Breast epithelium (tissue), 4 donors: ENCODE measurements around the gene CHURC1. TPM values are rescaled to one million over a fixed set of nuclear protein-coding genes. Genes with fewer than 3 reads are reported as not detected.

ENCODE experiments used
- DNase-seq, 2 donors: peaks; one replicate each; pipeline ENCODE4 v3.0.0-alpha.2; 2019; ENCODE audit warnings: low spot score in 2 of 2
- H3K27ac ChIP-seq, 2 donors: fragments of 200-600 bp; sonication (generic) in 1 of 2; one replicate each; pipeline ENCODE4 v1.5.1; 2016 to 2019; ENCODE audit warnings: mild to moderate bottlenecking in 1 of 2
- H3K27me3 ChIP-seq, 2 donors: fragments of 200-600 bp; sonication (generic) in 1 of 2; one replicate each; pipeline versions ENCODE4 v1.5.1 to v1.6.0; 2017 to 2019; ENCODE audit warnings: control low read depth in 1 of 2, mild to moderate bottlenecking in 1 of 2
- H3K36me3 ChIP-seq: fragments of 200-600 bp; one replicate; pipeline ENCODE4 v1.5.1; 2019
- H3K4me1 ChIP-seq, 2 donors: fragments of 200-600 bp; sonication (generic); one replicate each; pipeline ENCODE4 v1.5.1; 2016 to 2019; ENCODE audit warnings: control low read depth in 1 of 2
- H3K4me3 ChIP-seq, 3 donors: fragments of 200-600 bp; sonication (generic); 1 replicate in 2 of 3; 2 replicates in 1 of 3; pipeline ENCODE4 v1.5.1; 2016 to 2019; ENCODE audit warnings: mild to moderate bottlenecking in 3 of 3, moderate library complexity in 2 of 3
- H3K9me3 ChIP-seq, 2 donors: fragments of 200-600 bp; sonication (generic) in 1 of 2; one replicate each; pipeline ENCODE4 v1.5.1; 2016 to 2019; ENCODE audit warnings: control low read depth in 1 of 2
- CTCF ChIP-seq, 3 donors: fragments of 450-650 bp; IDR thresholded peaks; one replicate each; pipeline ENCODE4 v1.5.1; 2016 to 2017; ENCODE audit warnings: antibody characterized with exemption in 3 of 3, mild to moderate bottlenecking in 3 of 3, moderate library complexity in 3 of 3
- POLR2A ChIP-seq: fragments of 450-650 bp; IDR thresholded peaks from one replicate; pipeline ENCODE4 v1.6.1; 2016; ENCODE audit warnings: antibody characterized with exemption, mild to moderate bottlenecking, moderate library complexity
- POLR2AphosphoS5 ChIP-seq, 3 donors: sonication (generic); formaldehyde crosslinking; IDR thresholded peaks; one replicate each; pipeline ENCODE4 v1.6.1; 2017; ENCODE audit warnings: antibody characterized with exemption in 3 of 3
- intact Hi-C: fragments of 100-400 bp; cut with DNase I; formaldehyde crosslinking; loops from one replicate; pipeline ENCODE4 v1.15.1; 2023; ENCODE audit warnings: low total_unique reads
- total RNA-seq, 3 donors: library from RNA; depleted of rRNA; stranded (reverse); fragments of >200 nt; gene quantifications; one replicate each; pipeline ENCODE4 v1.1.0, GENCODE V29; 2016

The CHURC1 gene
- total RNA-seq, 3 donors from 2014 or later: 85.6 to 122 (median 102) TPM

DNA sequence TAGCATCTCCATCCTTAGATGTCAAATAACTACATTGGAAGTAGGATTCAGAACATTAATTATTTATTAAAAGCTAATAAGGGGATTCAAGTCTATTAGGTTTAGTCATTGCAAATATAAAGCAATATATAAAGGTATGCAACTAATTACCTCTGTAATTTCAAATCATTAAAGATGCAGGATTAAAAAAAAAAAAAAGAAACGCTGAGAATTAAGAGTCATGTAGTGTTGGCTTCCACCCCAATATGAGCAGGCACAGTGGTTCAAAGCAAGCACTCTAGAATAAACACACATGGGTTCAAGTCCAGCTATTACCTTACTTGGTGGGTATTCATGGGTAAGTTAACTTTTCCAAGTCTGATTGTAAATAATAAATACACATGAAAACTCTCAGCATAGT, 45.4 kb upstream of the CHURC1 start:
- TF ChIP-seq POLR2A (no peak), POLR2AphosphoS5 (IDR thresholded peaks at IDR 0.05) (no peak), CTCF (IDR thresholded peaks at IDR 0.05) (no peak)
- intact Hi-C loops: no loop called here
- Histone ChIP-seq H3K36me3 (no peaks in the 10 kb centered on the region), H3K4me3 (no peak overlapping the region), H3K9me3 (no peaks in the 10 kb centered on the region), H3K27me3 (no peaks in the 10 kb centered on the region), H3K4me1 (no peaks in the 10 kb centered on the region), H3K27ac (no peak overlapping the region)
- DNase-seq: no peak

DNA sequence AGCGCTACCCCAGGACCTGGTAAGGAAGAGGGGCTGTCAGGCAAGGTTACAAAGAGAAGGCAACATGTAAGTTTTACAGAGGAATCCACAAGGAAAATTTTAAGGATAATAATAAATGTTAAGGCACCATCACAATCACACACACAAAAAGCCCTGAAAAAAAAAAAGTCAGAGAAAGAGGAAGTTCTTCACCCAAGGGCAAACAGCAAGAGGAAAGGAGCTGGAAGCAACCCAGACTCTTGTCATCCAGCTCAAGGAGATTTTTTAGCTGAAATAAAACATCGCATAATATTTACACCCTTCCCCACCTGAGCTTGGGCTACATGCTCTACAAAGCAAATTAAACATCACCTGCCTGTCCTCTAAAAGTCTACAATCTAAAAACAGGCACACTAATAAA, 44.1 kb upstream of the CHURC1 start:
- Histone ChIP-seq H3K9me3 (no peaks in the 10 kb centered on the region), H3K36me3 (no peaks in the 10 kb centered on the region), H3K4me1 (no peaks in the 10 kb centered on the region), H3K27me3 (no peaks in the 10 kb centered on the region), H3K27ac (no peak overlapping the region), H3K4me3 (no peak overlapping the region)
- intact Hi-C loops: no loop called here
- no peak for DNase-seq
- TF ChIP-seq POLR2A (no peak), POLR2AphosphoS5 (IDR thresholded peaks at IDR 0.05) (no peak), CTCF (IDR thresholded peaks at IDR 0.05) (no peak)

DNA sequence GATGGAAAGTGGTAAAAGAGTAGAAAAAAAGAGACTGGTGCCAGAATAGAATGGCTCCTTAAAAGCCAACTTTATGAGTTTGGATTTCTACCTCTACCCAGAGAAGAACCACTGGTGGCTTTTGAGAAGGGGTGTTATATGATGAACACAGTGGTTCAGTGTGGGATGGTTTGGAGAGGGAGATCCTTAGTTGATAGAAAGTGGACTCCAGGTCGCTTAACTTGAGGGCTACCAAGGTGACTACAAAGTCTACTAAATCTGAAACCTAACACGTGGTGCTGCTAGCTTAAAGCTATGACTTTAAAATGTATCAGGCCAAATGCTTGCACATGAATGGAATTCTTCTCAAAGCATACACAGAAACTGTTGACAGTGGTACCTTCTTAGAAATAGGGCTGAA, 42.9 kb upstream of the CHURC1 start:
- Histone ChIP-seq H3K4me3 (no peak overlapping the region), H3K36me3 (no peaks in the 10 kb centered on the region), H3K4me1 (no peaks in the 10 kb centered on the region), H3K27me3 (no peaks in the 10 kb centered on the region), H3K9me3 (no peaks in the 10 kb centered on the region), H3K27ac (no peak overlapping the region)
- DNase-seq: no peak
- intact Hi-C loops: no loop called here
- no peak for TF ChIP-seq CTCF (IDR thresholded peaks at IDR 0.05)
- no peak for TF ChIP-seq POLR2A
- TF ChIP-seq POLR2AphosphoS5 (IDR thresholded peaks at IDR 0.05): no peak

DNA sequence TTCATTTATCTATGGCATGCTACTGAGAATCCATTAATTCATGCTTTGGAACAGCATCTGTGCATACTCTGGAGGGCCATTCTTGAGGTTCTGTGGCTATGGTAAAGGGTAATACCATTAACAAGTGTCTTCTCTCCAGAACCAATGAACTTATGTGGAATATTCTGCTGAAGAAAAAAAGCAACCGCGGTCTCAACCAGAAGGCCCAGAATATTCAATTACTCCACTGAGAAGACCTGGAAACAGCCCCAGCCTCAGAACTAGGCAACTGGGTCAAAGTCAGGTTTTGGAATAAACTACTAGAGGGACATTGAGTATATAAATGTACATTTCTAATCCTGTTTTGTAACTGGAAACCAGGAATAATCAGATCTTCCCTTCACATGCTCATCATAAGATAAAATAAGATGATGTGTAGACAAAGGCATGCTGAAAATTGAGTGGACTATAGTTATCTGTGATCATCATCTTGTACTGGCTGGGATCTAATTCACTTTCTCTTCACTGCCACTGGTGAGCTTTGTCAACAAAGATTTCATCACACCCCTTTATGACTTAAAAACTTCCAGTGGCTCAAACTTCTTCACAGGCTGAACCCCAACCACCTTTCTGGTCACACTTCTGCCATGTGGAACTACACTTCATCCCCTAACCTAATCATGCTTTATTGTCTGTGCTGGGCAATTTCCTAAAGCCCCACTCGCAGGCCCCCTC, 40.6 kb upstream of the CHURC1 start:
- Histone ChIP-seq H3K36me3 (no peaks in the 10 kb centered on the region), H3K27ac (no peak overlapping the region), H3K27me3 (peaks cover 0 to 3% of the 10 kb centered on the region in 2 donors), H3K9me3 (no peaks in the 10 kb centered on the region), H3K4me3 (no peak overlapping the region), H3K4me1 (no peaks in the 10 kb centered on the region)
- intact Hi-C loops: no loop called here
- TF ChIP-seq CTCF (IDR thresholded peaks at IDR 0.05) (no peak), POLR2A (no peak), POLR2AphosphoS5 (IDR thresholded peaks at IDR 0.05) (no peak)
- DNase-seq: no peak

DNA sequence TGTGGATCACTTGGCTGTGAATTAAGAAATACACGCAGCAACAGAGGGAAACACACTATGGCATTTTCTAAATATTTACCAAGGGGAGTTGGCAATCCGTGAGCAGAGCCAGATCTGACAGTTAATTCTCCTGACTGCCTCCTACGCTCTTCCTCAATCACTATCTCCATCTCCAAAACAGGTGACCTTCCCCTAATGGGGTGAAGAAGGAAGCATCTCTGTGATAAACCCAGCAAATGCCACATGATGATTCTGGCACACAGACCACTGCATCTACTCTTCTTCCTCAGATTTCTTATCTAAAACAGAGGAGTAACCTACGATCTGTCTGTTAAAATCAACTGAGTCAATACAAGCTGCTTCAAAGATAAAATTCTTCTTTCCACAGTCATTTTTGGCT, 38.9 kb upstream of the CHURC1 start:
- Histone ChIP-seq H3K4me3 (no peak overlapping the region), H3K9me3 (no peaks in the 10 kb centered on the region), H3K4me1 (no peaks in the 10 kb centered on the region), H3K27ac (no peak overlapping the region), H3K36me3 (no peaks in the 10 kb centered on the region), H3K27me3 (peaks cover 0 to 10% of the 10 kb centered on the region in 2 donors)
- intact Hi-C loops: no loop called here
- DNase-seq: no peak
- TF ChIP-seq CTCF (IDR thresholded peaks at IDR 0.05): no peak
- no peak for TF ChIP-seq POLR2A
- no peak for TF ChIP-seq POLR2AphosphoS5 (IDR thresholded peaks at IDR 0.05)
